Stimulated activated CD8-positive, alpha-beta memory T cell treated with anti-CD3 and anti-CD28 coated beads, Interleukin-4, amount 100 ng/mL, for 24 hours (primary cell): Measurements from ENCODE around the gene LIN7C.
"Not testable (repeated sequence)": the region's sequence is repeated elsewhere in the genome, so short reads cannot be mapped to it uniquely, and the experiment has no call there.

Experiments used
- DNase-seq: peaks from one replicate; pipeline ENCODE4 v3.0.0-alpha.2; 2020; ENCODE audit warnings: low read depth

The LIN7C gene, protein sequence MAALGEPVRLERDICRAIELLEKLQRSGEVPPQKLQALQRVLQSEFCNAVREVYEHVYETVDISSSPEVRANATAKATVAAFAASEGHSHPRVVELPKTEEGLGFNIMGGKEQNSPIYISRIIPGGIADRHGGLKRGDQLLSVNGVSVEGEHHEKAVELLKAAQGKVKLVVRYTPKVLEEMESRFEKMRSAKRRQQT

DNA sequence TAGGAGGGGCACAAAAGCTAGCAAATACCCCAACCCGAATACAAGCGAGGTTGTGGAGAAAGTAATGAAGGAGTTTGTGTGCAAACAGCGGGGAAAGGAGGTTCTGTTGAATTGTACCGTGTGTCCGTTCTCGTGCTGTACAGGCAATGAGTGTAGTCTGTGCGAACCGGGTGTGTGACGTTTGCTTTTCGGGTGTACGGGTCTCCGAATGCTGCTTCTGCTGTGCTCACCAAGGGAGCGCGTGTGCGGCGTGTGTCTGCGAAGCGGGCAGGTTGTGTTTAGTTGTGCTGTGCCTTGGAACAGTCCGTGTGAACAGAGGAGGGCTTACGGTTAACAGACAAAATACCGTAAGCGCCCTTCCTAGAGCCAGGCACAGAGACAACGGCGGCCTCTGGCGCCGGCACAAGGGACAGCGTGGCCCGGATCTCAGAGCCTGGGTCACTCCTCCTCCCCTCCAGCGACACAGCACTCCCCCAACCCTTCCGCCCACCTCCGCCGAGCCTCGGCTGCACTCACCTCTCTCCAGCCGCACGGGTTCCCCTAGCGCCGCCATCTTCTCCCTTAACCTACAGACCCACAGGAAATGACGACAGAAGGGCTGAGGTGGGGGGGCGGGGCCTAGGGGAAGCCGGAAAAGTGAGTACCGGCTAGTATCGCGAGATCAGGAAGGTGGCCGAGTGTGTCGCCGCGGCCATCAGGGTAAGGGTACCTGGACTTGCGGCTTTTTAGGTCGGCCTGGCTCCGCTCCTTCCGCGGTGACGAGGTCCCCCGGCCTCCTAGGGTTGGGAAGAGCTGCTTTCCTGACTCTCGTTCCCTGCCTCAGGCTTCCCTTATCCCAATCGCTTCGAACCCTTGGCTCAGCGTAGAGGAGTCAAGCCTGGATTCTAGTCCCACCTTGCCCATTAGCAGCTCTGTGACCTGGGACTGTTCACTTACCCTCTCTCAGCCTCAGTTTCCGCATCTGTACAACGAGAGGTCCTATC lies at the start of gene LIN7C:
TSS of gene LIN7C (minus strand) at position 570 of the 983 bp plus-strand sequence. CDS start at position 553, 17 bp downstream.
- peak; percentile 93 for DNase-seq

DNA sequence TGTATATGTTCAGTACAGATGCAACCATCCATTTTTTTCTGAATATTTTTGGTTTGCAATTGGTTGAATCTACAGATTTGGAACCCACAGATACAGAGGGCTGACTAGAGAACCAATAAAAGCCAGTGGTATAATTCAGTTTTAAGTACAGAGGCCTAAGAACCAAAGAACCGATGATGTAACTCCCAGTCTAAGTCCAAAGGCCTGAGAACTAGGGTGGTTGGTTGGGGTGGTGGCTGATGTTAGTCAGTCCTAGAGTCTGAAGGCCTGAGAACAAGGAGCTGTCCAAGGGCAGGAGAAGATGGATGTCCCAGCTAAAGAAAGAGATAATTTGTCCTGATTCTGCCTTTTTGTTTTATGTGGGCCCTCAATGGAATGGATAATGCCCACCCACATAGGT lies 48.7 kb upstream of the LIN7C start:
- no peak for DNase-seq

DNA sequence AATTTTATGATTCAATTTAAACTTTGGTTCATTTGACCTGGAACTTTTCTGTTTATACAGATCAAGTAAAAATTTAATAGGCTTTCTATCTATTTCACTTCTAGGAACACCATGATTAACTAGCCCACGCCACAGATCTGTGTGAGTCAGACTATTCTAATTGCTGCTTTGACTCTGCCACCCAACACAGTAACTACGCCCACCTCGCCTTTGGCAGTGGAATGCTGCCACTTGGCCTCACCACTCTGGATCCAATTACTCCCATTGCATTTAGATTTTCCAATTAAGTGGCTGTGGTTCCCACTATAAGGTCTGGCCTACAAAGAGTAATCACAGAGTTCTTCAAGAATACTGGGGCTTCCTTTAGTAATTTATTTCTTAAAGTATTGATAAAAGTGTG lies 46.6 kb upstream of the LIN7C start:
- no peak for DNase-seq

DNA sequence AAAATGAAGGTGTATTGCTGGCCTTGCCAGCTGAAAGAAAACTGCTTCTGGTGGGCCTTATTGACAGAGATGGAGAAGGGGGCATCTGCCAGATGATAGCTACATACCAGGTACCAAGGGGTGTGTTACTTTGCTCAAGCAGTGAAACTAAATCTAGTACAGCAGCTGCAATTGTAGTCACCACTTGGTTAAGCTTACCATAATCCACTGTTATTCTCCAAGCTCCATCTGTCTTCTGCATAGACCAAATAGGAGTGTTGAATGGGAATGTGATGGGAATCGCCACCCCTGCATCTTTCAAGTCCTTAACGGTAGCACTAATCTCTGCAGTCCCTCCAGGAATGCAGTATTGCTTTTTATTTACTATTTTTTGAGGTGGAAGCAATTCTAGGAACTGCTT lies 45.8 kb upstream of the LIN7C start:
- DNase-seq: no peak

DNA sequence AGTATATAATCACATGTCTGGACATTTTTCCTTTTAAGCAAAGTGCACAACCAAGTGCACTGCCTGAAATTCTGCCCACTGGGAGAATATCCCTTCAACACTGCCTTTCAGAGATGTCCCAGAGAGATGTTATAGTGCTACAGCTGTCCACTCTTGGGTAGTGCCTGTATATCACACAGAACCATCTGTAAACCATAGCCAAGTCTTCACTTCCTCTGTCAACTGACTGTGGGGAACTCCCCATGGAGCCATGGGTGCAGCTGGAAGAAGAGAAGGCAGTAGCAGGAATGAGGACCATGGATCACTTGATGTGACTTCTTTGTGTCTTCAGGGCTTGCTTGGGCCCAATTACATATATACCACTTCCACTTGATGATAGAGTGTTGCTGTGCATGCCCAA lies 44.6 kb upstream of the LIN7C start:
- no peak for DNase-seq

DNA sequence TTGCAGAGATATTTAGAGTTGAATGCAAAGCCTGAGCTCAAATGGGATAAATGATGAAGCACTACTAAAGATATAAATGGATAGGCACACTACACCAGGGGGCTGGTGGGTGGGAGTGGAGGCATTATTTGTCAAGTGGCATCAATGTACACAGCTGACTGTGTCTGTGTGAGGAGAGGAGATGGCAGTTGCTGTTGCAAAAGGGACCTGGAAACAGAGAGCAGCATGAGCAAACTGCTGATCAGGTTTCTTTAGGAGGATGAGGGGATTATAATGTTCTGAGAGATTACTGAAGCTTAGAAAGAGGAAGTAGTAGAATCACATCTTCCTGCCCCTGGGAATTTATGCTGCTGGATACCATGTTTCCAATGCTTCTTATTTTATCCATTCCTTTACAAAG lies 39.4 kb upstream of the LIN7C start:
- no peak for DNase-seq

DNA sequence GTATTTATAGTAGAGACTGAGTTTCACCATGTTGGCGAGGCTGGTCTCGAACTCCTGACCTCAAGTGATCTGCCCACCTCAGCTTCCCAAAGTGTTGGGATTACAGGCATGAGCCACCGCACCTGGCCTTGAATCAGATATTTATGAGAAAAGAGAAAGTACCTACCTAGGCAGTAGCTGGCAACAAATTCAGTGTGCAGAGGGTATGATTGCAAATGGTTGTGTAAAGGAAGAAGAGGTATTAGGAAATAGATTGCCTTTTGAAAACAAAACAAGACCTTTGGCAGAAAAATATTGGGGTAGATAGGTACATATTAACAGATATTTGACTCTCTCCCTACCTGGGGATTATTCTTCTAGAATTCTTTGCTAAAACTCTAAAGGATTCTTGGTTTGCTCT lies 38.5 kb upstream of the LIN7C start:
- DNase-seq: no peak

DNA sequence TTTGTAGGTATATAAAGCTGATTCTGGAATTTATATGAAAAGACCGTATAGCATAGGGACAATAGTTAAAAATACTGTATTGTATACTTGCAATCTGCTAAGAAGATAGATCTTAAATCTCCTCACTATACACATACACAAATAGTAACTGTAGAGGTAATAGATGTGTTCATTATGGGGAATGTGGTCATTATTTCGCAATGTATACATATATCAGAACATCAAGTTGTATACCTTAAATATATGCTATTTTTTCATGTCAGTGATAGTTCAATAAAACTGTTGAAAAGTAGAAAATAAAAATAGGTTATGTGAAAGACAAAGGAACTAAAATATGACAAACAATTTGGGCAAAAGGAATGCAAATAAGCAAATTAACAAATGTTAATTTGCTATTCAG lies 35.2 kb upstream of the LIN7C start:
- no peak for DNase-seq

DNA sequence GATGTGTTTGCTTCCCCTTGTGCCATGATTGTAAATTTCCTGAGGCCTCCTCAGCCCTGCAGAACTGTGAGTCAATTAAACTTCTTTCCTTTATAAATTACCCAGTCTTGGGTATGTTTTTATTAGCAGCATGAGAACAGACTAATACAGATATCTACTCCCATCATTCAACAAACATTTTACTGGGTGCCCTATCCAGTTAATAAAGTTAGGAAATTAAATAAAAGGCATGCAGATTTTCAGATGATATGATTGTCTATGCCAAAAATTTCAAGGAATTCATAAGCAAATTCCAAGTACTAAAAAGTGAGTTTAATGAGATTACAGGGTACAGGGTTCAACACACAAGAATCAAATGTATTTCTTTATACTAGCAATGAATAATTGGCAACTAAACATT lies 33.5 kb upstream of the LIN7C start:
- DNase-seq: no peak

DNA sequence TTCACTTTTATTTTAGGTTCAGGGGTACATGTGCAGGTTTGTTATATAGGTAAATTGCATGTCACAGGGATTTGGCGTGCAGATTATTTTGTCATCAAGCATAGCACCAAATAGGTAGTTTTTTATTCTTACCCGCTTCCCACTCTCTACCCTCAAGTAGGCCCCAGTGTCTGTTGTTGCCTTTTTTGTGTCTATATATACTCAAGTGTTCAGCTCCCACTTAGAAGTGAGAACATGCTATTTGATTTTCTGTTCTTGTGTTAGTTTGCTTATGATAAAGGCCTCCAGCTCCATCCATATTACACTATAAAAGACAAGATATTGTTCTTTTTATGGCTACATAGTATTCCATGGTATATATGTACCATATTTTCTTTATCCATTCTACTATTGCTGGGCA lies 28.5 kb upstream of the LIN7C start:
- no peak for DNase-seq

DNA sequence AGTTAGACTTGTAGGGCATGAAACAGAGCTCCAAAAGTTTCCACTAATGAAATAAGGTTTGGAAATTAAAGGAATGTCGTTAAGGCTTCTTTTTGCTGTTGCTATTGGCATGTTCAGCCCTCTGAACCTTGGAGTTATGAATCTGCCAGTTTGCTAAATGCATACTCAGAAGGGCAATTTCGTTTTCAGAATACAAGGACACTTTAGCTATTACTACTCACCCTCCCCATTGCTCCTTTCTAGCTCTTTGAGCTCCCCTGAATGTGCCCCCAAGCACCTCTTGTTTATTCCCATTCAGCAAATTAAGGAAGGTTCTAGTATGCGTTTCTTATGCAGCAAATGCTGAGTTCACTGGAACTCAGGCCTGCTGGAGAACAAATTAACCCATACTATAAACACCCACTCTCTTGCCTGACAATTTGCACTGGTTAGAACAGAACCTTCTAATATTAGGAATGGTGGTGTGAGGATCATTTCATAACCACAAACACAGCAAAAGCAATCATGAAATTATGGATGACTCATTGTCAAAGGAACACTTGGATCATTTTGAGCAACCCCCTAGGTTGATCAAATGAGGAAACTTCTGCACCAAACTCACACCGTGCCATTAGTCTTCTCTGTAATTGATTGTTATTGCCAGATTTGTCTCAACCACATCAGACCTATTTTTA lies 26.2 kb upstream of the LIN7C start:
- no peak for DNase-seq

DNA sequence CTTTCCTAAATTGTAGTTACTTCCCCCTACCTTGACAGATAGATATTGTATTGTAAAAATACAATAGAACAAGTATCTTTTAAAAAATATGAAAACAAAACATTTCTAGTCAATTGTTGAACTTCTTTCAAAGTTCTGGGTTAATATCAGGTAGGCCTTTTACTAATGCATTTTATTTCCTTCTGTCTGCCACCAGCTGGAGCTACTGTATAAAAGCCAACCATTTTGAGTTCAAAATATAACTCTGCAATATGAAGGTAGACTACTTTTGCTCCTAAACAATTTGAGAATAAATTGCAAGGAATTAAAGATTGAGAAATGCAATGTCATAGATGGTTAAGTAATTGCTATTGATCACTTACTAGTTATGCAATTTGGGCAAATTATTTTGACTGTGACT lies 22.1 kb upstream of the LIN7C start:
- DNase-seq: no peak

DNA sequence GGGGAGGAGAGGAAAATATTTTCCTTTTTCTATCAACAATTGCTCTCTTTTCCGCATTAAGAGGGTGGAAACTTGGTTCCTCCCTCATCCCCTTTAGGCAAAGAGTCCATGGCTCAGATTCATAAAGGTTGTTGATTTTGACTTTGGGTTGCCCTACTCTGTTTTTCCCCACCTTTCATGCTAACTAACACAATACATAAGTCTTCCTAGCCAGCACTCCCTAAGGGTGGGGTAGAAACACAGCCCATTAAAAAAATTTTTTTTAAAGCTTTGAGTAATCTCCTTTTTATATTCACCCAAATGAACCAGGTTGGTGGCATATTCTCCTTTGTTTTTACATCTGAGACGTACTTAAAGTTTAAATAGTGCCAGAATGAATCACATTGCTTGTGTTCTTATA lies 20.0 kb upstream of the LIN7C start:
- DNase-seq: no peak

DNA sequence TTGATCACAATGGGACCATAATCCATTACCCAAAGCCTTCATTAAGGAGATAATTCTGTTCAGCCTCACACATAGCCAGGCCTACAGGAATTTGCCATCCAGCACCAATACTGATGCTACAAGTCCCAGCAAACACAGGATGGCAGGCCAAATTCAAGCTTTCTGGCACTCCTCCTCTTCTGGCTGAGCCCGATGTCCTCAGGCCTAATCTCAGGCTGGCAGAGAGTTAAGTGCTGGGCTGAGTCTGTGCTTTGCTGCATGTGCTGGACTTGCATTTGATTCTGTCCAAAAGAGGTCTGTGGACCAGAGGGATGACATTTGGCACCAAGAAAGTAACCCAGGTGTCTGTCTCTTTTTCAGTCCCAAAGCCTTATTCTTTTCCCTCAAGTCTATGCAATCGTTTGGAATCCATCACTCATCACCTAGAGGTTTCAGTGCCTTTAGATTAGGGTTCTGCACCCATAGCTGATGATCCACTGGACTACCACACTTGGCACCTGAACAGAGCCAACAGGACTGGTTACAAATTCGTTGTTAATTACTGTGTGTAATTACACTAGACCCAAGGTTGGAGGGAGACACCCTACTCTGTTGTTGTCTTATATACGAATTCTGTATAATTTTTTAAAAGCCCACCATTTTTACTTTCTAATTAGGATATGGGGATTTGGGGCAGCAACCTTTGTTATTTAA lies 19.4 kb upstream of the LIN7C start:
- no peak for DNase-seq

DNA sequence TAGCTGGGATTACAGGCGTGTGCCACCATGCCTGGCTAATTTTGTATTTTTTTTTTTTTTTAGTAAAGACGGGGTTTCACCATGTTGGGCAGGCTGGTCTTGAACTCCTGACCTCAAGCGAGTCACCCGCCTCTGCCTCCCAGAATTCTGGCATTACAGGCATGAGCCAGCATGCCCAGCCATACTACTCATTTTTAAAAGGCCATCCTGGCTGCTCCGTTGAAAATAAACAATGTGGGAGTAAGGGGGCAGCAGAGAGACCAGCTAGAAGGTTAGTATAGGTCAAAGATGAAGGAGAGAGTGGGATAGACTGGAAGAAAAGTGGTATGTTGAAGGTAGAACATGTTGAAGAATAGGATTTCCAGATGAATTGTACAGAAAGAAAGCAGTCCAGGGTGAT lies 17.6 kb upstream of the LIN7C start:
- DNase-seq: no peak

DNA sequence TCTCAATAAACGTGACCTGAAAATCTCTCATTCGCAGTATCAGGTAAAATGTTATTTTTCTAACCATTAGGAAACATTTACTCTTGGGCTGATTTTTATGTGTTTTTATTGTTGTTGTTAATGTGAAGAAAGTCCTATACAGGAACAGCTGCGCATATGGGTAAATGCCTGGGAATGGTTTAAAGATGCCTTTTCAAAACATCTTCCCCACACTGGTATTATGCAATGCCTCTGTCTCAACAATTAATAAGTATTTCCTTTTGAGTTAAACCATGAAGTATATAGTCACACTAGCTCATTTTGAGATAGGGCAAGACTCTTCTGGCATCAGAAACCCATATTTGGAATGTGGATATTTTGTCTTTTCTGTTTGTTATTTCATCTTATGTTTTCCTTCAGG lies 13.7 kb upstream of the LIN7C start:
- DNase-seq: no peak

DNA sequence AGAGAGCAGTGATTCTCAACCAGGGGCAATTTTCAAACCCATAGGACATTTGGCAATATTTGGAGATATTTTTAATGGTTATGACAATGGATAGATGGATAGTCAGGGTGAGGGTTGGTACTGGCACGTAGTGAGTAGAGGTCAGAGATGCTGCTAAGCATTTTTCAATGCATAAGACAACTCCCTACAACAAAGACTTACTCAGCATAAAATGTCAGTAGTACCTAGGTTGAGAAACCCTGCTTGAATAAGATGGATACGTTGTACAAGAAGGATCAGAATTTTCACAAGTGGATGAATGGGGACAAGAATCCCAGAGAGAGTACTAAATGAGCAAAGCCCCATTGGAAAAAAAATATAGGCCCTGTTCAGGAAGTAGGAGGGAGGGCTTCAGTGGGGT lies 11.9 kb upstream of the LIN7C start:
- DNase-seq: no peak

DNA sequence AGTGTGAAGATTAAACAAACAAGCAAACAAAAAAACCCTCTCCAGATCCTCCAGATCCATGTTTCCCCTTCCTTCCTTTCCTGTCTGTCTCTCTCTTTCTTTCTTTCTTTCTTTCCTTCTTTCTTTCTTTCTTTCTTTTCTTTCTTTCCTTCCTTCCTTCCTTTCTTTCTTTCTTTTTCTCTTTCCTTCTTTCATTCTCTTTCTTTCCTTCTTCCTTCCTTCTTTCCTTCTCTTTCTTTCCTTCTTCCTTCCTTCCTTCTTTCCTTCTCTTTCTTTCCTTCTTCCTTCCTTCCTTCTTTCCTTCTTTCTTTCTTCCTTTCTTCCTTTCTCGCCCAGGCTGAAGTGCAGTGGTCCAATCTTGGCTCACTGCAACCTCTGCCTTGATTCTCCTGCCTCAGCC lies 10.9 kb upstream of the LIN7C start:
- not testable (repeated sequence) for DNase-seq

DNA sequence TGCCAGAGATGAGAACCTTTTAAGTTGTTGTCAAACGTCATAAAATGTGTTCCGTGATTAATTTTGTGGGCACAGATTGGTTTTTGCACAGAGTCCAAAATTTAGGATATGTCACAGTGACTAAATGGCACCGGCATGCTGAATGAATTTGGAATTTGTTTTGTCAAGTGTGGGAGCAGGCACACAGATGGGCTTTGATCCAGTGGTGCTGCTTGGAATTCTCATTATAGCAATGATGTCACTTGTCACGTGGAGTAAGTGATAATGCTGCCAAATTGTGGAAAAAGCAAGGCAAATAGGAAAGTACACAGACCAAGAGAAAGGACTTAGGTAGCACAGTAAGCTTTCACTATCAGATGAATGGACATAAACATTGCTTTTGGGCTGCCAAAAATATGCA lies 8.0 kb upstream of the LIN7C start:
- DNase-seq: no peak

DNA sequence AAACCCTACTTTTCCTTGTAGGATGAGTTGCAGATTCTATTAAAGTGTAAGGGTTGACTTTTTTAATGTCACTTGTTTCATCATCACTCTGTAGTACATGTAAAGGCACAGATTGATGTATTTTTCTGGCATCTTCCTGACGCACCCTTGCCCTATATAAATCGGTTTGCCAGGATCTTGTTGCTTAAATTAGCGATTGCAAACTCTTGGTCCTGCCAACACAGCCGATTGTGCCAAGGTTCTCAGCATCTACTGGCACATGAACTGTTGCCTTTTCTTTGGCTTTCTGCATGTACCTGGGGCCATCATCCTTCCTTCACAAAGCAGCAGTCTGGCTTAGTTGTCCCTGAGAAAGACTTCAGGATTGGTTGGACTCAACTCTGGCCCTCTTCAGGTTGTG lies 7.5 kb upstream of the LIN7C start:
- DNase-seq: no peak

DNA sequence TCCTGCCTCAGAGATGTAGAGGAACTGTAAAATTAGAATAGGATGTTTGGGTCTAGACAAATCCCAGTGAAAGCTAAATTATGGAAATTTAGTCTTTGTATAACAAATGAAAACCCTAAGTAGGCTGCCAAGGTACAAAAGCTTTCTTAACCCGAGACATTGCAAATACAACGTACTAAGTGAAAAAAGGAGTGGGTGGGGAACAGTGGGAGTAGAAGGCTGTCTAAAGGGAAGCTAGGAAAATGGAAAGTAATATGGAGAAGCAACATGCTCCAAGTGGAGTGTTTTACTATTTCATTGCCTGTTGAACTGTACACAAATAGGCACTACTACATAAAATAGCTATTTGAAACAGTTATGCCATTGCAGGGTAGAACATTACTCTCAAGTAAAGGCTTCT lies 6.8 kb upstream of the LIN7C start:
- DNase-seq: no peak

DNA sequence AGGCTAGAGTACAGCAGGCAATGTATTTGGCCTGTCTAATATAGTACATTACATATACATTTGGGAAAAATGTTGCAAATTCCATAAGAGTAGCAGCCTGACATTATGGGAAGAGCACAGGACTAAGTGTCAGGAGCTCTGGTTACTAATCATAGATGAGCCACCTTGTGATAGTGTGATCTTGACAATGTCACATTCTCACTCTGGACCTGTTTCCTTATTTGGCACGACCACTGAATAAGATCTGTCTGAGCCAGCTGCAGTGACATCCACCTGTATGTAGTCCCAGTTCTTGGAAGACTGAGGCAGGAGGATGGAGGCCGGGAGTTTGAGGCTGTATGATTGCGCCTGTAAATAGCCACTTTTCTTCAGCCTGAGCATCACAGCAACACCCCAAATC lies 5.7 kb upstream of the LIN7C start:
- DNase-seq: no peak

DNA sequence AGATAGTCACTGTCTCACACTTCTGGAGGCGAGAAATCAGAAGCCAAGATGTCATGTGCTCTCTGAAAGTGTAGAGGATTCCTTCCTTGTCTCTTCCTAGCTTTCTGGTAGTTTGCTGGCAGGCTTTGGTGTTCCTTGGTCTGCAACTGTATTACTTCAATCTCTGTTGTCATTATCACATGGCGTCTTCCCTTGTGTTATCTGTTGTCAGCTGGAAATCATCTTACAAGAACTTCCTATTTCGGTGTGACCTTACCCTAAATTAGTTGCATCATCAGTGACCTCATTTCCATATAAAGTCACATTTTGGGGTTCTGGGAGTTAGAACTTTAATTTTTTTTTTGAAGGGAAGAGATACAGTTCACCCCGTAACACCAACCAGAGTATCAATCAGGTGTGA lies 3.3 kb upstream of the LIN7C start:
- DNase-seq: no peak
